Activated T-helper 1 cell treated with anti-CD3 and anti-CD28 coated beads, Interleukin-2, amount 50 U/mL, for 16 hours (primary cell): ENCODE measurements around the gene FCGR3A.

Experiments
- DNase-seq, 2 donors: peaks; one replicate each; pipeline ENCODE4 v3.0.0-alpha.2; 2020; ENCODE audit warnings: low read depth in 1 of 2, low spot score in 1 of 2

FCGR3A gene

DNA sequence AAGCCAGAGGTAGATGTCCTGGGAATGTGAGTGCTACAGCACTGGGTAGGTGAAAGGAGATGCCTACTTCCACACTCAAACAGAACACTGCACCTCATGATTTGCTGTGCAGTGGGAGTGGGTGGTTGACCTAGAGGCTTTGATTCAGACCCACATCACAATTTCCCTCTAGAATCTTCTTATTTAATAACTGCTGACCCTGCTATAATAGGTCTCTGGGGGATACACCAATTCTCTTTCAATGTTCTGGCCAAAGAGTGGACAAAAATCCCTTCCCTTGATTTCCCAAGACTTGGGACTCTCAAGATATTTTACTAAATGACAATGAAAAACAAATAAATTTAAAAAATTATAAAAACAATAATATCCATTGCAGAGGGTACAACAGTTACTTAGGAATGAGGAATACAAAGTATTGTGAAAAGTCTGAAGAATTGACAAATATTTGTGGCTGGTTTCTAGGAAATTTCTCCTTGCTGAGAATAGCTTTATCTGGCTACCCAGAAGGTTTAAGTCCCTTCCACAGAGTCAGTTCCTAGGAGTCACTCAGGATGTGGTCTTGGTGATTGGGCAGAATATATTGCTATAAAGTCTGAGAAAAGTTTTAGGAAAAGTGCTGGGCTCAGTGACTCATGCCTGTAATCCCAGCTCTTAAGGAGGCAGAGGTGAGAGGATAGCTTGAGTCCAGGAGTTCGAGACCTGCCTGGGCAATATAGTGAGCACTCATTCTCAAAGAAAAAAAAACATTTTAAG lies 46.8 kb downstream of the FCGR3A start:
- no peak for DNase-seq

DNA sequence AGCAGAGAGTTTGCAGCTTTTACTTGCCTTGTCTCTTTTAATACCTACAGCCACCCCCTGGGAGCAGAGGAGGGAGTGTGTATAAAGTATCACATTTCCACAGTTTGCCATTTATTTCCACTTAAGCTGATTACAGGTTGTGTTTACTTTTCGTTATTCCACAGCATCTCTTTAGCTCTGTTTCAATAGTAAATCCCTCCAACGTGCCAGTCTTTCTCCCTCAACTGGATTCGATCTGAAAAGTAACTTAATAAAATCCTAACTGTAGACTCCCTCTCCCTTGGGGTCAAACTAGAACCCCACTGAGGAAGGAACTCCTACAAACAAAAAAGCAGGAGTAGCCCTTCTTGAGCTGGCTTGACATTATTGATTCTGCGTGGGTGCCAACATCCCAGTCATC lies 47.4 kb downstream of the FCGR3A start:
- no peak for DNase-seq

GRCh38 chr1:161501234-161501633 lies 48.4 kb downstream of the FCGR3A start:
- DNase-seq: no peak

GRCh38 chr1:161499099-161500039 lies 50.2 kb downstream of the FCGR3A start:
- no peak for DNase-seq

GRCh38 chr1:161498646-161499045 lies 51.0 kb downstream of the FCGR3A start:
- DNase-seq: no peak

DNA sequence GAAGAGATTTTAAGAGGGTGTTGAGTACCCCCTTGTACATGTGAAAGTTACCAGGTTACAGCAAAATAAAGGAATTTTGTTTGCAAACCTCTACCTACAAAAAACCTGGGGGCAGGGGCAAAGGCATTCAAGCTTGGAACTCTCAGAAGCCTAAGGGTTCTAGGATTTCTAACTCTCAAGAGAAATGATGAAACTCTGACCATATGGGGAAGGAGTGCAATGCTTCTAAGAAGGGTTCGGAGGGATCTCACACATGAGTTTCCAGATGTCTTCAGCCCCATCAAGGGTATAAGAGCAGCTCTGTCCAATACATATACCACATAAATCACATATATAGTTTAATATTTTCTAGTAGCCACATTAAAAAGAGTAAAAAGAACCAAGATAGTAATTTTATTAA lies 51.7 kb downstream of the FCGR3A start:
- no peak for DNase-seq

DNA sequence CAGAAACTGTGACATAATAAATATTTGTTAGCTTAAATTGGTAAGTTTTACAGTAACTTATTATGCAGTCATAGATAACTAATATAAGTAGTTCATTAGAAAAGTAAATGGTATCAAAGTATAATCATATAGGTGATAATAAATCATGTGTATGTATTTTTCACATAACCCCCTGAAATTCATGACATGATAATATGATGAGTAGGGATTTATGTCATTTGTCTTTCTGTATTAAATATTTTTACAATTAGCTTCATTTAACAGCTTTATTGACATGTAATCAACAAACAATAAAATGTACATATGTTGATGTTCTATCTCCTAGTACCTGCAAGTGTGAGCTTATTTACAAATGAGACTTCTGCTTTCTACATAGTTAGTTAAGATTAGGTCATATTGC lies 54.1 kb downstream of the FCGR3A start:
- DNase-seq: no peak

DNA sequence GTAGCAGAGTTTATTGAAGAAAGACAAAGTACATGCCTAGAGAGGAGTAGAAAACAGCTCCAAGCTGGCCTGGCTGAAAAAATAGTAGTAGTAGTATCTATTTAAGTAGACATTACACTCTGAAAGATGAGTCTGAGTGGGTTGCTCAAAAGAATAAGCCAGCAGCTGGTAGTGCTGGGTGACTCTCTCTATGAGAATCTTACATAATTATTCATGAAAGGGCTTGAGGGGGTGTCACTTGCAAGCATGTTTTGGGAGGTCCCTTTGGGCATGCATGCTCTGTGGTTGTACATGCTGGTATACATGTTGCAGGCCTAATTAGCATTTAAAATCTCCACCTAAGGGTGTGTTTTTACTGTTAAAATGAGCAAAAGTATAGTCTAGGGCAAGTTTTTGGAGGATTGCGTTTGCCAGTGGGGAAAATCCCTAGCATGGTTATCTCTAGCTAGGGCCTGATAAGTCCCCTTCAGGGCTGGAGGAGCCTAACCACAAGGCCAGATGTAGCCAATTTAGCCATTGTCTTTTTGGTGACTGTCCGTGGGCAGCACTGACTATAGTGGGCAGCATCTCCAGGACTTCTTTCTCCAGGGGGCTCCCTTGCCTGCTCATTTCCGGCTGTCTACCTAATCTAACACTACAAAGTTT lies 55.4 kb downstream of the FCGR3A start:
- DNase-seq: no peak

GRCh38 chr1:161492827-161493226 lies 56.8 kb downstream of the FCGR3A start:
- no peak for DNase-seq
